SU-DHL-6 (cell line): ENCODE measurements around the gene LHX1.

Source experiments
- CTCF ChIP-seq: fragments of 200-600 bp; sonication (generic); IDR thresholded peaks from one replicate; pipeline ENCODE4 v1.5.1; 2017; ENCODE audit warnings: antibody characterized with exemption, mild to moderate bottlenecking, low read length, moderate library complexity; ENCODE audit not compliant: insufficient read depth, poor library complexity, severe bottlenecking
- EZH2phosphoT487 ChIP-seq: fragments of 200-600 bp; sonication (generic), shearing (Covaris generic); conservative IDR thresholded peaks from 2 replicates; pipeline ENCODE4 v1.6.1; 2018; ENCODE audit warnings: mild to moderate bottlenecking, antibody characterized with exemption, low read length, moderate library complexity, mixed read lengths

- TF ChIP-seq CTCF (no peak), EZH2phosphoT487 (no peak)
Observed at GRCh38 chr17:36889770-36890349, 47.4 kb upstream of the LHX1 start.
